COLO668 (cell line): ENCODE data around the gene ENPP3.

Experiments used
- DNase-seq: peaks from one replicate; lab custom pipeline; 2025; ENCODE audit not compliant: unreplicated experiment; lab: John Stamatoyannopoulos, UW

Gene ENPP3

DNA sequence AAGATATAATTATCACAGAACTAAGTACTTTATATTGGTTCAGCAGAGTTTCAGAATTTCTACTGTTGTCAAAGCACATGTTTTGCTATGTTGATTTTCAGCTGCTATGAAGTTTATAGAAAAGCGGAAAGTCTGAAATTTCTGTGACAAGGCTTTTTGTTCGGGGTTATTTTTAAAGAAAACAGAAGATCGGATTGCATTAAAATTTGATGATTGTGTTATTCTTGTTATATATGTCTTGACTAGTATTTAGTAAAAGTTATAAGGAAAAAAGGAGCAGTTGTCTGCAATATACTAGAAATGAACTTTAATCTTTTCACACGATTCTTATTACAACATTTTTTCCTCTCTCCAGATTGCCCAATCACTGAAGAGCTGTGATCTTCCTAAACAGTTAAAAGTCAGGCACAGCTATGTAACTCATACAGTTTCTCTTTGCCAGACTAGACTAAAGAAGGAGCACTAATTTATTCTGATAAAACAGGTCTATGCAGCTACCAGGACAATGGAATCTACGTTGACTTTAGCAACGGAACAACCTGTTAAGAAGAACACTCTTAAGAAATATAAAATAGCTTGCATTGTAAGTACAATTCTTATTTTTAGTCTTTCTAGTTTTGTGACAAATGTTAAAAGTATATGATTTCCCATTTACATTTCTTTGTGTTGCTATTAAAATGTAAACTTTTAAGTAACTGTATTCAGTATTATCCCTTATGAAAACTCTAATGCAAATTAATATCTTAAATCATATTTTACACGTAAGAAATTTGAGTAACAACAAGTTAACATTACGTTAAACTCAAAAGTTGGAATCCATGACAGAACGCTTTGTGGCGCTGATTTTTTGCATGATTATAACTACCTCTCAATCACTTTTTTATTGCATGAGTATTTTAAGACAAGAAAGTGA, at the start of gene ENPP3:
Gene ENPP3, plus strand, starts transcription at position 423 of the 913 bp plus-strand sequence. Its CDS starts 83 bp downstream, at position 506.
- no peak for DNase-seq

DNA sequence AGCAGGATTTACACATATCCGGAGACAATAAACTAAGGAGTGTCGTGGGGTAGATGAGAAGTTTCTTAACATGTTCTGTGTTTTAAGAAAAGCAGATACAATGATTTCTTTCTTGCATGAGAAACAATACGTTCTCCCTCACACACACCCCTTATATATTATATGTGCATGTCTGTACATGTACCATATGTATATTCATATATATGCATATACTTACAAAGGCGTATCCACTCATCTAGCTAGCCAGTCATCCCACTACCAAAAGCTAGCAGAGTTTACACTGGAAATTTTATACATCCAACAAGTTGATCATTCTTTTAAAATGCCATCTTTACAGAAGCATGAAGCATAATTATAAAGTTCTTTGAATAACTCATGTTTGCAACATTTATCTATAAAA, 49.2 kb upstream of the ENPP3 start:
- no peak for DNase-seq

DNA sequence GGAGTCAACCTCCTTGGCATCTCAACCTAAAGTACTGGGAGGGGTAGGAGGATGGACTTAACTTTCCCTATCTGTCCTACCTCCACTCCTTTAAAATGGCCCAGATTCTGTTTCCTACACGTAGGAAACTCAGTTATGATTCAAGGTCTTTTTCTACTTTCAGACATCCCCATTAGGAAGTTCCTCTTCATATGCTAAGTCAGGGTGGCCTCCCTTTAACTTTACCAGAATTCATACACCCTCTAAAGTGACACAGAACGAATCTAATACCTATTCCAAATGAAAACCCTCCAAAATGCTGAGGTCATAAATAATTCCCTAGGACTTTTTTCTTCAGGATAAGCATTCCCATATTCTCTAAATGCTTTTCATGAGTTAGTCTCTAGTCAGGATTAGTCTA, 48.5 kb upstream of the ENPP3 start:
- no peak for DNase-seq

- DNase-seq = no peak
These were observed 44.2 kb upstream of the ENPP3 start for GRCh38 chr6:131592935-131593334.

DNA sequence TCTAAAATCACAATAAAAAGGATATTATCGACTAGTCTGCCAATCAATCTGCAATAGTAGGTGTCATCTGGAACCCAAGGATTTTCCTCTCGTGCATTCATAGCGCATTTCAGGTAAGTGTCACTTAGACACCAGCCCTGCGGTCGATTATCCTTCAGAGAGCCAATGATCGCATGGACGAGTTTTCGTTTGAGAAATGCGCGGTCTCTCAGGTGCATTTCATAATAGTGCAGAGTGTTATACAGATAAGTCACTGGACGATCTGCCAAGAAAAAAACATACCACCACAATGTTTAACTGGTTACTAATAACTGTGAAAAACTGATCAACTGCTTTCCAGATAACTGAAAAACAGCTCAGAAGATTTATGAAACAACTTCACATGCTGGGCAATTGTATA, 43.0 kb upstream of the ENPP3 start:
- DNase-seq = no peak

DNA sequence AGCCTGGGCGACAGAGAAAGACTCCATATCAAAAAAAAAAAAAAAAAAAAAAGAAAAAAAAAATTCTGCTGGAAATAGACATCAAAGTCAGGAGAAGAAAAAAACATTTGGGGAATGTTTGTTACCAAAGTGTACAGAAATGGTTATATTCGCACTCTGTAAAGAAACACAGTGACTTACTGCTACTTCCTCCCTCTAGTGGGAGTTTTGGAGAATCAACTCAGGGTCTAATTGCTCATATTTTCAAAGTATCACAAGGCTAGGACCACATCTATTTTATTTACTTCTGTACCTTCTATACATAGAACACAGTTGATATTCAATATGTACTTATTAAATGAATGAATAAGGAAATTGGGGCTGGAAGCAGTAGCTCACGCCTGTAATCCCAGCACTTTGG, 39.7 kb upstream of the ENPP3 start:
- no peak for DNase-seq

DNA sequence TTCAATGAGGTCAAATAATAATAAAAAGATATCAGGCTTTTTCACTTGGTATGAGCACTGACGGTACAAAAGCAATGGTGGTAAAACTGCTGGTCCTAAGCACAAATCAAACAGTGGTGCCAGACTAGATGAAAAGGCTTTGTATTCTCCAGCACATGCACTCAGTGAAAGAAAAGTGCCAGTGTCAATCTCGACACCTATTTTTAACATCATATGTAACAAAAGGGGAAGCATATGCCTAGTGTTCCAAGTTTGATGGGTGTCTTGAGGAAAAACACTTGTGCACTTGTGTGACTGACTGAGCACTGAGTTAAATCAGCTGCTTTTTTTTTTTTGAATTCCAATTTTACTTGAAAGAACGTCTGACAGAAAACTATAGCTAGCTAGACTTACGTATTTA, 36.4 kb upstream of the ENPP3 start:
- DNase-seq = no peak

DNA sequence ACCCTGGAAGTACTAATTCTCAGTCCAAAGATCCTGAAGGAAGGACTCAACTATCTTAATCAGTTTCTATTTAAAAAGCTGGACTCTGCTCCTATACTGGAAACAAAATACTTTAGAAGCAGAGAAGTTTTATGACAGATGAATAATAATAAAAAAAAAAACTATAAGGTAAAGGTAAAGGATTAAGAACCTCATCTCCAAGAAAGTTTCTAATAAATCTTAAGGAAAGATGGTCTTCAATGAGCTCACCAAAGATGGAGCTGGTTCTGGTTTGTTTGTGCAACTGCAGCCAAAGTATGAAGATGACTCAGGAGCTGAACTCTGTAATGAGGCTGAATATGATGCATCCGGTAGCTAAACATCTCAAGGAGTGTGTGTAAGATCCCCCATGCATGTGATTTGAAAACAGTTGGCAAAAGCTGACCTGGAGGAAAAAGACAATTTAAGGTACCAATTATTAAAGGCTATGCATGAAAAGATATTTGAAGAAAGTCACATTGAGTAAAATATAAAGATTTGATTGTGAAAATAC, 34.3 kb upstream of the ENPP3 start:
- no peak for DNase-seq

GRCh38 chr6:131613296-131613925, 23.7 kb upstream of the ENPP3 start:
- no peak for DNase-seq

DNA sequence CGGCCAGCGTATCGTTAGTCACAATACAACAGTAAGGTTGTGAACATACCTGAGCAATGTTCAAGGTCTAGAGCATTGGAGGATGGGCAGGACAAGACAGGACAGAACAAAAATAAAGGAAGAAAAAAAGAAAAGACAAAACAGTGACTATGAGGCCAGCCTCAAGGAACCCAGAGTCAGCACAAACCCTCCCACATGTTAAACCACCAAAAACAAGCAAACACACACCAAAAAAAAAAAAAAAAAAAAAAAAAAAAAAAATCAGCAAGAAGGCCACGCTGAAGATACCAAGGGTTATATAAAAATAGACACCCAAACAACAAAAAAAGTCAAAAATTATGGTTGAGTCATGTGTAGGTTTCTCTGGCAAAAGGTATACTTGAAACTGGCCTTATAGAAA, 21.8 kb upstream of the ENPP3 start:
- DNase-seq = no peak

GRCh38 chr6:131627724-131628682, 9.1 kb upstream of the ENPP3 start, which contains the start of gene MED23:
MED23 (minus strand) TSS chr6:131628242; CDS start chr6:131628049, 193 bp downstream.
- peak; percentile 90 for DNase-seq

DNA sequence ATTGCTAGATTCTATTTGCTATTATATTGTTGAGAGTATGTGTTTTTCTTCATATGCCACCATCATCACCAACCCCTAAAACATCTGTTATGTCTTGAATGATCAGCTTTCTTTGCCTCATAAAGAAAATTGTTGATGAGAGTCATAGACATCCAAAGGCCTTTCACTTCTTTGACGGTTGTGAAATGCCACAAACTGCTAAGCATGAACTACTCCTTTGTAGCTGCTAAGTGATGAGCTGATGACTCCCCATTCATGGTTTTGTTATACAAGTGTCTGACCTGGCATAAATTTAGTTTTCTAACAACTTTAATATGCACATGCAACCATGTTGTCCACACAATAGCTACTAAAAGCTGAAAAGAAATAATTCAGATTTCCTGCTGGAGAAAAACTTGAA, 8.4 kb upstream of the ENPP3 start:
- DNase-seq = no peak

GRCh38 chr6:131629651-131630050, 7.5 kb upstream of the ENPP3 start:
- no peak for DNase-seq

DNA sequence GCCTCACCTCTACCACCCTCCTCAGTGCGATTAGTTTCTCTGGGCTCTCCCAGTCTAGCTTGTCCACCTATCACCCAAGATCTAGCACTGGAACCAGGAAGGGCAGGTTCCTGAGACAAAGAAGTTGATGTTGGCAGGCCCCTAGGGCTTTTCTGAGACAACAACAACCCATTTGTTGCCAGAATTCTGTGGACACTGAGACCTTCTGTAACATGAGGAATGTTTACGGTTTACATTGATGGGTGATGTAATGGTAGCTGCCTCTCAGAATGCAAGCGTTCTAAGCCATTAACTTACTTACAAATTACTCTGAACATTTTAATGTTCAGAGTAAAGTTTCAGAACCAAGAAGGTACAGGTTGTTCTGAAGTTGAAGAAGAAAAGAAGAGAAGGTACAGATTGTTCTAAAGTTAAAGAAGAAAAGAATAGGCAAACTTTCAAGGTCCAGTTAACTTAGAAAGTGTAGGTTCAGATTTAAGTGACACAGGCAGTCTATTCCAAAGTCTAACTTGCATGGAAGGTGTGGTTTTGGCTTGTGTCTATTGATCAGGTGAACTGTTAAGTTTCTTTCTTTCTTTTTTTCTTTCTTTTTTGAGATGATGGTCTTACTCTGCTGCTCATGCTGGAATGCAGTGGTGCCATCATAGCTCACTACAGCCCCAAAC, 5.3 kb upstream of the ENPP3 start:
- no peak for DNase-seq

- DNase-seq = no peak
These were observed 1.4 kb upstream of the ENPP3 start for GRCh38 chr6:131635384-131636340.

- DNase-seq = no peak
These were observed 911 bp downstream of the ENPP3 start for GRCh38 chr6:131638013-131638412.

DNA sequence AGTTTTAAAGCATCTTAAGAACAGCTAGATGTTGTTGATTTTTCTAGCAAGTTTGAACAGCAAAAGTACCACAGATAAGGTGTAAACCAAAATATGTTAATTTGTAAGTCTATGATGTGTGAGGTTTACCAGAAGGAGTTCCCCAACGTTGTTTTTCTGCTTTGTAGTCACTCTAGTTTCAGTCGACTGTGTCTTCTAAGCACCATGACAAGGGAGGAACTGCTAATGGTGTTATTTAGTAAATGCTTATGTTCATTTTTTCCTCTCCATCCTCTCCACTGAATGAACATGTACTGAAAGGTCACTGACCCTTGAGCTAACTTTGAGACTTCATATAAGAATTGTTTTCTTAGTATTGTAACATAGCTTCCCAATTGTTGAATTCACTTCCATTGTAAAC, 3.0 kb downstream of the ENPP3 start:
- DNase-seq = no peak

GRCh38 chr6:131640576-131640975, 3.5 kb downstream of the ENPP3 start:
- no peak for DNase-seq

DNA sequence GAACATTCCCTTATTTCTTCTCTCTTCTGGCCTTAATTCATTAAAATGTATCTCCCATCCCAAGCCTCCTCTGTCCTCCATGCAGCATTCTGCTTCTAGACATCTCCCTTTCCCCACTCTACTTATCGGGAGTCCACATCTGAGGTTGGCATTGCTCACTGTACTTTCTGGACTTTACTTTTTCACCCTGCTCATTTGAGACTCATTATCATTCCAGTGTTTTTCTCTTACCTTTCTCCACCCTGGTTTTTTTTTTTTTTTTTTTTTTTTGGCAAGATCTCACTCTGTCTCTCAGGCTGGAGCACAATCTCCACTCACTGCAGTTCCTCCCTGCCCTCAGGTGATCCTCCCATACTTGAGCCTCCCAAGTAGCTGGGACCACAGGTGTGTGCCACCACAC, 4.5 kb downstream of the ENPP3 start:
- DNase-seq = no peak
